Measurements from ENCODE around the gene ADAD2. TPM values are rescaled to one million over a fixed set of nuclear protein-coding genes. Genes with fewer than 3 reads are reported as not detected.

ADAD2 gene
- total and polyA plus RNA-seq, 2 of the 4 experiments (the other 2 are of a cell fraction): not detected

- TF ChIP-seq POLR2A (IDR thresholded peaks at IDR 0.05; ENCODE audit: low read depth, low read length) (no peak), BHLHE40 (IDR thresholded peaks at IDR 0.05; ENCODE audit: low read depth, low read length) (no peak), MXI1 (IDR thresholded peaks at IDR 0.05; ENCODE audit: borderline replicate concordance, low read depth, low read length) (no peak), CEBPB (IDR thresholded peaks at IDR 0.05; ENCODE audit: low read depth, low read length) (no peak), RCOR1 (IDR thresholded peaks at IDR 0.05; ENCODE audit: insufficient replicate concordance, low read length) (no peak), MAFK (IDR thresholded peaks at IDR 0.05; ENCODE audit: low read depth, low read length) (no peak), NFE2L2 (IDR thresholded peaks at IDR 0.05; ENCODE audit: low read depth, low read length) (no peak), CTCF (conservative IDR thresholded peaks at IDR 0.05; ENCODE audit: low read depth, low read length) (no peak), RFX5 (IDR thresholded peaks at IDR 0.05; ENCODE audit: low read depth, low read length) (no peak), MAZ (IDR thresholded peaks at IDR 0.05; ENCODE audit: borderline replicate concordance, low read depth, low read length) (no peak), SMC3 (IDR thresholded peaks at IDR 0.05; ENCODE audit: low read depth, low read length) (no peak), CHD1 (IDR thresholded peaks at IDR 0.05; ENCODE audit: low read depth, low read length) (no peak), FOS (IDR thresholded peaks at IDR 0.05; ENCODE audit: low read depth, low read length) (no peak), RAD21 (IDR thresholded peaks at IDR 0.05; ENCODE audit: low read length) (no peak)
- TF ChIP-seq, protein P1, sequence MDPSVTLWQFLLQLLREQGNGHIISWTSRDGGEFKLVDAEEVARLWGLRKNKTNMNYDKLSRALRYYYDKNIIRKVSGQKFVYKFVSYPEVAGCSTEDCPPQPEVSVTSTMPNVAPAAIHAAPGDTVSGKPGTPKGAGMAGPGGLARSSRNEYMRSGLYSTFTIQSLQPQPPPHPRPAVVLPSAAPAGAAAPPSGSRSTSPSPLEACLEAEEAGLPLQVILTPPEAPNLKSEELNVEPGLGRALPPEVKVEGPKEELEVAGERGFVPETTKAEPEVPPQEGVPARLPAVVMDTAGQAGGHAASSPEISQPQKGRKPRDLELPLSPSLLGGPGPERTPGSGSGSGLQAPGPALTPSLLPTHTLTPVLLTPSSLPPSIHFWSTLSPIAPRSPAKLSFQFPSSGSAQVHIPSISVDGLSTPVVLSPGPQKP (IDR thresholded peaks at IDR 0.05; ENCODE audit: borderline replicate concordance, low read depth, low read length): no peak
- TF ChIP-seq, protein P2, sequence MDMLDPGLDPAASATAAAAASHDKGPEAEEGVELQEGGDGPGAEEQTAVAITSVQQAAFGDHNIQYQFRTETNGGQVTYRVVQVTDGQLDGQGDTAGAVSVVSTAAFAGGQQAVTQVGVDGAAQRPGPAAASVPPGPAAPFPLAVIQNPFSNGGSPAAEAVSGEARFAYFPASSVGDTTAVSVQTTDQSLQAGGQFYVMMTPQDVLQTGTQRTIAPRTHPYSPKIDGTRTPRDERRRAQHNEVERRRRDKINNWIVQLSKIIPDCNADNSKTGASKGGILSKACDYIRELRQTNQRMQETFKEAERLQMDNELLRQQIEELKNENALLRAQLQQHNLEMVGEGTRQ (IDR thresholded peaks at IDR 0.05; ENCODE audit: low read depth, low read length): no peak
- Histone ChIP-seq H3K4ac (ENCODE audit: low read depth, low read length) (no peak overlapping the region), H3K23ac (ENCODE audit: low read depth, low read length) (no peak overlapping the region), H3K56ac (ENCODE audit: extremely low read depth, insufficient read depth, low read length) (no peak overlapping the region), H3K36me3 (ENCODE audit: control insufficient read depth, insufficient read depth, low read length) (no peaks in the 10 kb centered on the region), H3K27ac (ENCODE audit: insufficient read depth, low read length) (no peak overlapping the region), H3K9ac (ENCODE audit: low read depth, low read length) (no peak overlapping the region), H2AFZ (replicated peaks; ENCODE audit: low read length, poor library complexity) (no peak overlapping the region), H4K5ac (ENCODE audit: low read depth, low read length) (no peak overlapping the region), H4K20me1 (ENCODE audit: insufficient read depth, low read length) (no peaks in the 10 kb centered on the region), H4K8ac (ENCODE audit: low read depth in 2 of 2, low read length in 2 of 2) (no peak overlapping the region), H3K9me1 (ENCODE audit: insufficient read depth, low read length) (no peaks in the 10 kb centered on the region), H2BK5ac (ENCODE audit: low read depth, low read length, poor library complexity, severe bottlenecking) (no peak overlapping the region), H2AK5ac (ENCODE audit: low read depth, low read length) (no peak overlapping the region), H3K4me1 (ENCODE audit: control insufficient read depth, insufficient read depth, low read length) (no peaks in the 10 kb centered on the region), H3K4me2 (ENCODE audit: low read depth, low read length) (no peak overlapping the region), H3K4me3 (ENCODE audit: insufficient read depth, low read depth, low read length) (no peak overlapping the region), H2BK15ac (ENCODE audit: low read depth, low read length) (no peak overlapping the region), H3K79me1 (ENCODE audit: low read depth in 1 of 2, low read length in 2 of 2) (no peaks in the 10 kb centered on the region), H2BK120ac (ENCODE audit: low read depth, low read length) (no peak overlapping the region), H3K9me3 (ENCODE audit: control insufficient read depth, insufficient read depth, low read length) (peaks cover 2% of the 10 kb centered on the region; the same call in 1 of the 2 replicates), H3K27me3 (ENCODE audit: control insufficient read depth, insufficient read depth, low read length) (peaks cover 42% of the 10 kb centered on the region), H4K91ac (ENCODE audit: insufficient read depth, low read depth, low read length) (no peak overlapping the region), H2AK9ac (replicated peaks; ENCODE audit: low read depth, low read length, poor library complexity) (no peak overlapping the region), H3K14ac (replicated peaks; ENCODE audit: low read depth, low read length) (no peak overlapping the region), H2BK20ac (ENCODE audit: low read depth, low read length) (no peak overlapping the region), H3K18ac (ENCODE audit: low read depth, low read length) (no peak overlapping the region)
- ChIA-PET POLR2A (ENCODE audit: unreplicated experiment) (no interaction called here), CTCF (interaction anchor here (1.9 kb wide), 1 partner anchor 15 kb away, joined by 14 read pairs; no protein-coding TSS in a partner anchor)
- intact Hi-C loops (cut with micrococcal nuclease): no loop called here
- no TSS peak for BruUV-seq (replicated peaks)
- in situ Hi-C loops (cut with MboI; ENCODE audit: low sequenced_read_pairs): no loop called here
- ATAC-seq (ENCODE audit: low read depth) (no peak), DNase-seq (no peak)
- dilution Hi-C loops (cut with HindIII; ENCODE audit: low sequenced_read_pairs, unreplicated experiment): no loop called here
- WGBS, 2 experiments (ENCODE audit: extremely low coverage in 2 of 2, insufficient read length in 1 of 2): no CpG with 5 or more reads among the region's 1 CpG
Measured at GRCh38 chr16:84159800-84160199, 31.2 kb upstream of the ADAD2 start.

All from IMR-90 (cell line).